GM12873 (cell line): ENCODE measurements around the gene NELL1.

Experiments
- TF ChIP-seq, protein P1 (sequence below): IDR thresholded peaks from 2 replicates; pipeline ENCODE4 v1.5.1; 2012; ENCODE audit warnings: low read depth, mild to moderate bottlenecking, moderate library complexity, low read length, control low read depth; ENCODE audit not compliant: insufficient read depth; ENCODE audit errors: missing control alignments

Gene NELL1

DNA sequence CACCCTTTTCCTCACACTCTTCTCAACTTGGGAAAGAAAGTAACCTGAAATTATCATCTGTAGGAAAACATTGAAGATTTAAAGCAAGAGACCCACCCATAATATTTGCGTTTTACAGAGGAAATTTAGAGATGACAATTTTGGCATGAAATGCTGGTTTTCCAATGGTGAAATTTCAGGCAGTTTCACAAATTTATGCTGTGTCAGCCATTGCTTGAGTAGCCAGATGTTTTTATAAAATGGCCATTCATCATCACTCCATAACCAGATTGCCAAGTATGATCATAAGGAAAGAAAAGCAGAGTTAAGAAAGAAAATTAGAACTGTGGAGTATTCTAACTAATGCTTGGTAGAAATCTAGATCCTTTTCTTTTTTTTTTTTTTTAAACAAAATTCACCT is 732.9 kb downstream of the NELL1 start:
- TF ChIP-seq, protein P1, sequence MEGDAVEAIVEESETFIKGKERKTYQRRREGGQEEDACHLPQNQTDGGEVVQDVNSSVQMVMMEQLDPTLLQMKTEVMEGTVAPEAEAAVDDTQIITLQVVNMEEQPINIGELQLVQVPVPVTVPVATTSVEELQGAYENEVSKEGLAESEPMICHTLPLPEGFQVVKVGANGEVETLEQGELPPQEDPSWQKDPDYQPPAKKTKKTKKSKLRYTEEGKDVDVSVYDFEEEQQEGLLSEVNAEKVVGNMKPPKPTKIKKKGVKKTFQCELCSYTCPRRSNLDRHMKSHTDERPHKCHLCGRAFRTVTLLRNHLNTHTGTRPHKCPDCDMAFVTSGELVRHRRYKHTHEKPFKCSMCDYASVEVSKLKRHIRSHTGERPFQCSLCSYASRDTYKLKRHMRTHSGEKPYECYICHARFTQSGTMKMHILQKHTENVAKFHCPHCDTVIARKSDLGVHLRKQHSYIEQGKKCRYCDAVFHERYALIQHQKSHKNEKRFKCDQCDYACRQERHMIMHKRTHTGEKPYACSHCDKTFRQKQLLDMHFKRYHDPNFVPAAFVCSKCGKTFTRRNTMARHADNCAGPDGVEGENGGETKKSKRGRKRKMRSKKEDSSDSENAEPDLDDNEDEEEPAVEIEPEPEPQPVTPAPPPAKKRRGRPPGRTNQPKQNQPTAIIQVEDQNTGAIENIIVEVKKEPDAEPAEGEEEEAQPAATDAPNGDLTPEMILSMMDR = no peak

DNA sequence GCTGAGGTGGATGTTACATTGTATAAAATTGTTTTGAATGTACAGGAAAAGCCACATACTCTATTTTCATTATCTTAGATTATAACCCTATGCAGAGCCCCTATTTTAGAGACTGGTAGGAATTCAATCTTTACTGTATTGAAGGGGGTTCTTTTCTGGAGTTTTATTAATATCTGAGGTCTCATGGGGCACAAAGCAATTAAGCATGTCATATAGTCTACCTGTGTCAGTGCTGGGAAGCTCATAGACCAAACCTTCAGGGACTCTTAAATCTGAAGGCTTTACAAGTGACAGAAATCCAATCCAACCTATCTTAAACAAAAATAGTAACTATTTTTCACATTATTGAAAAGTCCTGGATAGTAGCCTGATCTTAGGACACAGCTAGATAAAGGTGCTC is 733.7 kb downstream of the NELL1 start:
- TF ChIP-seq, protein P1 = no peak

DNA sequence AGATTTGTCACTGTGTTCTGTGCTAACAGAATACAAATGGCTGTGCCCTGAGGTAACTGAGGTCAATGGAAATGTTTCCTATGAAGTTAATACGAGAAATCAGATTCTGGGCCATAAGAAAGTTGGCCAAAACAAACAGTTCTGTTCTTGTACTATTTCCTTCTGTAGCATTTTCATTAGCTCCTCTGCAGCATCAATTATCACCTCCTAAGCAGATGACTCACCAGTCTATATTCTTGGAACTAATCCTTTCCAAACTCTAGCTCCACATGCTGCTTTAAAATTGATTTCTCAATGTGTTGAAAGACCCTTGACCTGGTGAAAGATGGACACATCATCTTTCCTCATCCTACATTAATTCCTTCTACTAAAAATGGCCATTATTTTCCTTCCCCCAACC is 736.0 kb downstream of the NELL1 start:
- TF ChIP-seq, protein P1 = no peak

DNA sequence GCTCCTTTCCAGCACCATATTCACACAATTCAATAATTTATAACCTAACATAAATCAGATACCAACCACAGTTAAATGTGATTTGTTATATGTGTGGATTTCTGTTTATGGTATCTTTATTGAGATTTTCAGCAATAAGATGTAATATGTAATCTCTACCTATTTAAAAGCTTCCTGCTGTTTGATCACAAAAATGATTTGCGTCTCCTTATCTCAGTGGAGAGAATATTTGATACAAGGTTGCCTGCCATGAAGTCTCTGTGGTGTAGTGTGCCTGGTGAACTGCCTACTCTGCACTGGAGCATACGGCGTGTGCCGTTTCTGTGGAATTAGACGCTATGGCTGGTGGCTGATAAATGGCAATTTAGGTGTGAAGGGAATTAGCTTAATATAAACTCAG is 741.1 kb downstream of the NELL1 start:
- TF ChIP-seq, protein P1 = no peak

DNA sequence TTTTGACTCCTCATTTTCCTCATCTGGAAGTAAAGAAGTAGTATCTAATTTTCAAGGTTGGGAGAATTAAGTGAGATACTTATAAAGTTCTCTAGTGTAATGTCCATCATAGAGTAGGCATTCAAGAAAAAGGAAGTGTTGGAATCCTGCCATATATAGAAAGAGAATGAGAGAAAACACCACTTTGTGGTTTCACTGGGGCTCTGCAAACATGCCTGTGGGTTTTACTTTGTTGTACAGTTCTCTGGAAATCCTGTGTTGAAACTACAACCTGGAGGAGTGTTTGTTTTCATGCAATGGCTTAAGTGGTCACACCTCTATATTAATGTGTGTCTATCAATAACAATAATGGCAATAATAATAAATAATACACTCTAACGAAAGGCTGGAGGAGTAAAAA is 741.7 kb downstream of the NELL1 start:
- TF ChIP-seq, protein P1 = no peak

DNA sequence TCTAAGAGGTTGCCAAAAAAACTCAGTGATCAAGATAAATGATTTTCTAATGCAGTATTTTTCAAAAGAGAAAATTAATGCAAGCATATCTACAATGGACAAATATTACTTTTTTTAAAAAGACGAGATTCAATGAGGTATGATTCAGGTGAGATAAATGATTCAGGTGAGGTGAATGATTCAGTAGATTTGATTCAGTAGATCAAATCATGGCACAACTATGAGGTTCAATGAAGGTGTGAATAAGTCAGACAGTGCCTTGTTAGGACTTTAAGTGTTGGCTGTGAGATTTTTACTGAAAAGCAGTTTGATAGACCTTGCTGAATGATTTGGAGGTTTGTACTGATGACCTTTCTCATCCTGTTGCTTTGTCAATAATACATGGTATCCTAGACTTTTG is 742.2 kb downstream of the NELL1 start:
- TF ChIP-seq, protein P1 = no peak

DNA sequence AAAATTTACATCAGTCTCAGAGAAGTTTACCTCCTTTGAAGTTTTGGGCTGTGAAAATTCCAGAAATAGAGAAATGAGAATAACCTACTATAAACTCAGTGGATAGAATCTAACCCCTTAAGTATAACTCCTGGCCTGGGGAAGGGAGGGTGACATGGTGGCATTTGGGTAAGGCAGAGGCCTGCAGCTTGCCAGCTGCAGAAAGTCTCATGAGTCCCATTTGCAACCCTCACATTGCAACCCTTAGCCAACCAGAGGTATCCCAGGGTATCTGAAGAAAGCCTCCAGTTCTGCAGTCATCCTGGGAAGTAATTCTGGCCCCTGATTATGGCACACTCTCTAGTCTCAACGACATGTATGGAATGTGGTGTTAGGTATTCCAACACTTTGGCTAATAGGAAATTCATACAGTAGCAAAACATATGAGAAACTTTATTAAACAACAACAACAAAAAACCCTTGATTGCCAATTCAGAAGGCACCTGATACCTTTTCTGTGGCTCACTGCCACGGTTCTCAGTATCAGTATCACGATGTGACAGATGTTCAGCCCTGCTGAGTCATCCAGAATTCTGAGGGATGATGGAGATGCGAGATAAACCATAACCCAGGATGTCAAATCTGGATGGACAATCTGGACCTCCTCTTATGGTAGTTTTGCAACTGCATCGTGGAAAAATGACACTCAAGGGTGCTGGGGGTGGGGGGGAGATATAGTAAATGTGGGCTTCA is 743.4 kb downstream of the NELL1 start:
- TF ChIP-seq, protein P1 = no peak
